ENCODE results near the gene PDE11A.
A peak's percentile ranks its signal among the peaks of the same experiment; 100 is the strongest.

Gene PDE11A

GRCh38 chr2:178072383-178073301 is at the start of gene PDE11A:
Gene PDE11A (minus strand): TSS chr2:178072777. CDS start chr2:178072437, 340 bp downstream.
- Histone ChIP-seq H3K4me1 (peaks cover 6% of the 10 kb centered on the region), H3K9me3 (no peaks in the 10 kb centered on the region), H3K36me3 (replicated peaks) (no peaks in the 10 kb centered on the region), H3K27me3 (ENCODE audit: low read depth) (peaks cover 7% of the 10 kb centered on the region; the same call in 1 of the 2 replicates), H3K4me3 (peak within 1 kb of the TSS; percentile 34)
- DNase-seq (ENCODE audit: low spot score in 2 of 2) = peak; percentile 79 to 90
- in situ Hi-C loops (cut with MboI; ENCODE audit: low sequenced_read_pairs) = no loop called here

- no peaks in the 10 kb centered on the region for H3K4me1 ChIP-seq
- in situ Hi-C loops (cut with MboI; ENCODE audit: low sequenced_read_pairs) = loop anchor here (10.0 kb wide), 1 partner anchor 295 kb away; no protein-coding TSS in a partner anchor
- DNase-seq (ENCODE audit: low spot score in 2 of 2) = no peak
- H3K27me3 ChIP-seq (ENCODE audit: low read depth) = no peaks in the 10 kb centered on the region
- peaks cover 15% of the 10 kb centered on the region for H3K36me3 ChIP-seq (replicated peaks)
- no peak overlapping the region for H3K4me3 ChIP-seq
- no peaks in the 10 kb centered on the region for H3K9me3 ChIP-seq
Measured at GRCh38 chr2:178119179-178119922, 46.8 kb upstream of the PDE11A start.

- H3K4me3 ChIP-seq = no peak overlapping the region
- DNase-seq (ENCODE audit: low spot score in 2 of 2) = no peak
- in situ Hi-C loops (cut with MboI; ENCODE audit: low sequenced_read_pairs) = loop anchor here (10.0 kb wide), 1 partner anchor 297 kb away; no protein-coding TSS in a partner anchor
- no peaks in the 10 kb centered on the region for H3K9me3 ChIP-seq
- no peaks in the 10 kb centered on the region for H3K4me1 ChIP-seq
- H3K36me3 ChIP-seq (replicated peaks) = peaks cover 7% of the 10 kb centered on the region
- no peaks in the 10 kb centered on the region for H3K27me3 ChIP-seq (ENCODE audit: low read depth)
Measured at GRCh38 chr2:178117725-178118124, 45.1 kb upstream of the PDE11A start.

GRCh38 chr2:178115271-178115670 is 42.7 kb upstream of the PDE11A start:
- in situ Hi-C loops (cut with MboI; ENCODE audit: low sequenced_read_pairs) = loop anchor here (10.0 kb wide), 1 partner anchor 300 kb away; no protein-coding TSS in a partner anchor
- Histone ChIP-seq H3K9me3 (no peaks in the 10 kb centered on the region), H3K36me3 (replicated peaks) (no peaks in the 10 kb centered on the region; the same call in 1 of the 2 replicates), H3K4me3 (no peak overlapping the region), H3K27me3 (ENCODE audit: low read depth) (no peaks in the 10 kb centered on the region), H3K4me1 (peaks cover 2% of the 10 kb centered on the region)
- no peak for DNase-seq (ENCODE audit: low spot score in 2 of 2)

GRCh38 chr2:178114462-178114861 is 41.9 kb upstream of the PDE11A start:
- H3K36me3 ChIP-seq (replicated peaks) = no peaks in the 10 kb centered on the region; the same call in 1 of the 2 replicates
- in situ Hi-C loops (cut with MboI; ENCODE audit: low sequenced_read_pairs) = loop anchor here (10.0 kb wide), 1 partner anchor 300 kb away; no protein-coding TSS in a partner anchor
- peaks cover 2% of the 10 kb centered on the region for H3K4me1 ChIP-seq
- no peak for DNase-seq (ENCODE audit: low spot score in 2 of 2)
- H3K4me3 ChIP-seq = no peak overlapping the region
- H3K27me3 ChIP-seq (ENCODE audit: low read depth) = no peaks in the 10 kb centered on the region
- H3K9me3 ChIP-seq = no peaks in the 10 kb centered on the region

- no peaks in the 10 kb centered on the region; the same call in 1 of the 2 replicates for H3K36me3 ChIP-seq (replicated peaks)
- peak; percentile 89 to 95 for DNase-seq (ENCODE audit: low spot score in 2 of 2)
- no peaks in the 10 kb centered on the region for H3K9me3 ChIP-seq
- in situ Hi-C loops (cut with MboI; ENCODE audit: low sequenced_read_pairs) = loop anchor here (10.0 kb wide), 1 partner anchor 302 kb away; no protein-coding TSS in a partner anchor
- peaks cover 2% of the 10 kb centered on the region for H3K4me1 ChIP-seq
- H3K4me3 ChIP-seq = peak within 1 kb of the TSS; percentile 57
- H3K27me3 ChIP-seq (ENCODE audit: low read depth) = no peaks in the 10 kb centered on the region
Measured at GRCh38 chr2:178112202-178113152, 39.9 kb upstream of the PDE11A start, which contains the start of gene RBM45. Gene RBM45 (plus strand): TSS chr2:178112437. CDS start chr2:178112547, 110 bp downstream.

- Histone ChIP-seq H3K27me3 (ENCODE audit: low read depth) (no peaks in the 10 kb centered on the region), H3K4me3 (no peak overlapping the region; the same call in 1 of the 2 replicates), H3K9me3 (no peaks in the 10 kb centered on the region), H3K4me1 (peaks cover 2% of the 10 kb centered on the region), H3K36me3 (replicated peaks) (no peaks in the 10 kb centered on the region; the same call in 1 of the 2 replicates)
- DNase-seq (ENCODE audit: low spot score in 2 of 2) = no peak
- in situ Hi-C loops (cut with MboI; ENCODE audit: low sequenced_read_pairs) = loop anchor here (10.0 kb wide), 1 partner anchor 303 kb away; no protein-coding TSS in a partner anchor
Measured at GRCh38 chr2:178111743-178112142, 39.2 kb upstream of the PDE11A start.

GRCh38 chr2:178110681-178111080 is 38.1 kb upstream of the PDE11A start:
- Histone ChIP-seq H3K36me3 (replicated peaks) (no peaks in the 10 kb centered on the region), H3K27me3 (ENCODE audit: low read depth) (no peaks in the 10 kb centered on the region), H3K4me1 (peaks cover 2% of the 10 kb centered on the region), H3K4me3 (no peak overlapping the region), H3K9me3 (no peaks in the 10 kb centered on the region)
- DNase-seq (ENCODE audit: low spot score in 2 of 2) = no peak
- in situ Hi-C loops (cut with MboI; ENCODE audit: low sequenced_read_pairs) = loop anchor here (10.0 kb wide), 1 partner anchor 304 kb away; no protein-coding TSS in a partner anchor

- Histone ChIP-seq H3K9me3 (no peaks in the 10 kb centered on the region), H3K4me1 (peaks cover 2% of the 10 kb centered on the region), H3K4me3 (no peak overlapping the region), H3K36me3 (replicated peaks) (no peaks in the 10 kb centered on the region), H3K27me3 (ENCODE audit: low read depth) (no peaks in the 10 kb centered on the region)
- DNase-seq (ENCODE audit: low spot score in 2 of 2) = peak in 1 of 2 experiments; percentile 79
- in situ Hi-C loops (cut with MboI; ENCODE audit: low sequenced_read_pairs) = loop anchor here (10.0 kb wide), 1 partner anchor 305 kb away; no protein-coding TSS in a partner anchor
Measured at GRCh38 chr2:178109813-178110212, 37.2 kb upstream of the PDE11A start.

- H3K9me3 ChIP-seq = no peaks in the 10 kb centered on the region
- H3K4me3 ChIP-seq = no peak overlapping the region
- in situ Hi-C loops (cut with MboI; ENCODE audit: low sequenced_read_pairs) = no loop called here
- DNase-seq (ENCODE audit: low spot score in 2 of 2) = no peak
- H3K36me3 ChIP-seq (replicated peaks) = no peaks in the 10 kb centered on the region
- no peaks in the 10 kb centered on the region for H3K27me3 ChIP-seq (ENCODE audit: low read depth)
- peaks cover 2% of the 10 kb centered on the region for H3K4me1 ChIP-seq
Measured at GRCh38 chr2:178108176-178108575, 35.6 kb upstream of the PDE11A start.

GRCh38 chr2:178106053-178106452 is 33.5 kb upstream of the PDE11A start:
- DNase-seq (ENCODE audit: low spot score in 2 of 2) = no peak
- Histone ChIP-seq H3K4me1 (no peaks in the 10 kb centered on the region), H3K36me3 (replicated peaks) (no peaks in the 10 kb centered on the region), H3K27me3 (ENCODE audit: low read depth) (no peaks in the 10 kb centered on the region), H3K9me3 (no peaks in the 10 kb centered on the region), H3K4me3 (no peak overlapping the region)
- in situ Hi-C loops (cut with MboI; ENCODE audit: low sequenced_read_pairs) = no loop called here

- in situ Hi-C loops (cut with MboI; ENCODE audit: low sequenced_read_pairs) = no loop called here
Measured at GRCh38 chr2:178105566-178105965, 33.0 kb upstream of the PDE11A start.

More at GRCh38 chr2:178105566-178105965, 33.0 kb upstream of the PDE11A start:
- no peaks in the 10 kb centered on the region for H3K4me1 ChIP-seq
- H3K4me3 ChIP-seq = no peak overlapping the region
- no peaks in the 10 kb centered on the region for H3K27me3 ChIP-seq (ENCODE audit: low read depth)
- H3K9me3 ChIP-seq = no peaks in the 10 kb centered on the region
- H3K36me3 ChIP-seq (replicated peaks) = no peaks in the 10 kb centered on the region
- no peak for DNase-seq (ENCODE audit: low spot score in 2 of 2)

All from HAP-1 (cell line).